Measurements from ENCODE around the gene CARD14. TPM values are rescaled to one million over a fixed set of nuclear protein-coding genes. Genes with fewer than 3 reads are reported as not detected.
"Not testable (repeated sequence)": the region's sequence is repeated elsewhere in the genome, so short reads cannot be mapped to it uniquely, and the experiment has no call there.

The CARD14 gene
- total RNA-seq, 1 experiment from 2014 or later, result 0.52 TPM

DNA sequence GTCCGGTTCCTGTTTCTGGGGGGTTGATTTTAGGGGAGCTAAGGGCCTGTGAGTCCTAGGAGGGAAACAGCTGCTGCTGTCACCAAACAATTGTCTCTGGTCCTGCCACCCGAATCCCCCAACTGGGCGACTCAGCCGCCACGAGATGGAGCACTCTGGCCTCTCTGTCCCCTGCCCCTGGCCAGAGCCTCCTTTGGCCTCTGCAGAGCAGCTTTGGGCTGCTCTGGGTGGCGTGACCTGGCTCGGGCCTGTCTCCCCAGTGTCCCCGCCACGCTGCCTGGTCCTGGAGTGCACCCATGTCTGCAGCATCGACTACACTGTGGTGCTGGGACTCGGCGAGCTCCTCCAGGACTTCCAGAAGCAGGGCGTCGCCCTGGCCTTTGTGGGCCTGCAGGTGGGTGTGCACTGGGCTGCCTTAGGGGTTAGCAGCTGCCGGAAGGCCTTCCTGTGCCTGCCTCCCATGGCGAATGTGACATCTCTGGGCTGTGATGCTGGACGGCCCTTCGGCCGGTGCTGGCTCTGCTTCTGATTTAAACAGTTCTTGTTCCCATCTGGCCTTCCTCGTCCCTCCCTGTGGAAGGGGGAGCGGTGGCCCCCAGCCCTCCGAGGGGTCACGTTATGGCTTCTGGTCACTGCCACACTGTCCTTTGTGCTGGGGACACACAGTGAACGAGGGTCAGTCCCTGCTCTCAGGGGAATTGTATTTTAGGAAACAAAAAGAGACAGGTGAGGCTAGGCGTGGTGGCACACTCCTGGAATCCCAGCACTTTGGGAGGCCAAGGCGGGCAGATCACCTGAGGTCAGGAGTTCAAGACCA, 79.3 kb downstream of the CARD14 start:
- DNase-seq (ENCODE audit: low spot score), result no peak

DNA sequence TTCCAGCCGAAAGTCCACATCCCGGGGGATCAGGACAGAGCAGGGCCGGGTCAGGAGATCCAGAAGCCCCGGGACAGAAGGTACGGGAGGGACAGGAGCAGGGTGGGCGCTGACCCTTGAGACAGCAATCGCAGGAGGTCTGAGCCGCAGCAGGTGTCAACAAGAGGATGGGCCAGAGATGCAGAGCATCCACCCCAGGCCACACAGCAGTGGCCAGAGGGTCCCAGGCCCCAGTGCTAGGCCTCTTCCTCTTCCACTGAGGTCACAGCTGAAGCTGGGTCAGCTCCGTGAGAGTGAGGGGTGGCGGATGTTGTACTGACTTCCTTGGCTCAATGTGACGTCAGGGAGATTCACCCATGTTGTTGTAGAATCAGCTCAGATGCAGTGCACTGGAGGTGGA, 82.1 kb downstream of the CARD14 start:
- no peak for DNase-seq (ENCODE audit: low spot score)

GRCh38 chr17:80252871-80253270, 83.0 kb downstream of the CARD14 start:
- DNase-seq (ENCODE audit: low spot score), result no peak

- DNase-seq (ENCODE audit: low spot score), result no peak
These were observed 84.0 kb downstream of the CARD14 start for GRCh38 chr17:80253631-80254395.

DNA sequence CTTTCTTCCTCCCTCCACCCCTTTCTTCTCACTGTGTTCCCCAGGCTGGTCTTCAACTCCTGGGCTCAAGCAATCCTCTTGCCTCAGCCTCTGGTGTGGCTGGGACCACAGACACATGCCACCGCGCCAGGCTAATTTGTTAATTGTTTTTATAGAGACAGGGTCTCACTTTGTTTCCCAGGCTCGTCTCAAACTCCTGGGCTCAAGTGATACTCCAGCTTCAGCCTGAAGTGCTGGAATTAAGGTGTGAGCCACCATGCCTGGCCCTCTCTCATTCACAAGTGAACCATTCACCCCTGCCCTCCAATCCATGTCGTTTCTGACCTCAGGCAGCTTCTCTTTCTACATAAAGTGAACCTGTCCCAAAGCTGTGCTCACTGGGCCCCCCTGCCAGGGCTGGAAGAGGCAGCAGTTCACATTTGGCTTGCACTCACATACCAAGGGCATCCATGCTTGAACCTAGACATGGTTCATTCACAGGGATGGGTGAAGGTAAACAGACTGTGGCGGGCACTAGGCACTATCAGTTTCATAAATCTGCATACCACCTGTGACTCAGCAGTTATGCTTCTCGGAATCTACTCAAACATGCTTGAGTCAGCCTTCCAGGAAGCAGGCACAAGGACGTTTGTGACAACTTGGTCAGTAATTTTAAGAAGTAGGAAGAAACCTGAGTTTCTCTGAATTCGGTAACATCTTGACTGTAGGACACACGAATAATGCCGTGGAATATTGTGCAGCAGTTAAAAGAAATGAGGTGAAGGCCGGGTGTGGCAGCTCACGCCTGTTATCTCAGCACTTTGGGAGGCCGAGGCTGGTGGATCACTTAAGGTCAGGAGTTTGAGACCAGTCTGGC, 84.8 kb downstream of the CARD14 start:
- peak; percentile 95 for DNase-seq (ENCODE audit: low spot score)

GRCh38 chr17:80256034-80256350, 86.2 kb downstream of the CARD14 start:
- no peak for DNase-seq (ENCODE audit: low spot score)

DNA sequence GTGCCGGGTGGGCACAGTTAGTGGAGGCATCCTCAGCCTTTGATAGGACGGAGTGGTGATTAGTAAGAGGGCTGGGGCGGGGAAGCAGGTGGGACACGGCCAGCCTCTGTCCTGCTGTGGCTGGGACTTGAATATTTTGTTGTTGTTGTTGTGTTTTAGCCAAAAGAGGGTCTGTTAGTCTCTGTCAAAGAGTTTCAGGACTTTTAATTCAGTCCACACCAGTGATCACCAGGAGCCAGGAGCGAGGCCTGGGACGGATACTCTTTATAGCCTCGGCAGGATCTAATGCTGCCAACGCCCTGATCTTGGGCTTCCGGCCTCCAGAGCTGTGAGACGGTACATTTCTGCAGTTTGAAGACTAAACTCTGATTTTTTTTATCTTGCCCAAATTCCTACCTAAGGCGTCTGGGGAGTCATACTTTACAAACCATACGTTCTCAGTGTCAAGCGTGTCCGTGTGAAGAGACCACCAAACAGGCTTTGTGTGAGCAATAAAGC, 87.9 kb downstream of the CARD14 start:
- DNase-seq (ENCODE audit: low spot score), result no peak

DNA sequence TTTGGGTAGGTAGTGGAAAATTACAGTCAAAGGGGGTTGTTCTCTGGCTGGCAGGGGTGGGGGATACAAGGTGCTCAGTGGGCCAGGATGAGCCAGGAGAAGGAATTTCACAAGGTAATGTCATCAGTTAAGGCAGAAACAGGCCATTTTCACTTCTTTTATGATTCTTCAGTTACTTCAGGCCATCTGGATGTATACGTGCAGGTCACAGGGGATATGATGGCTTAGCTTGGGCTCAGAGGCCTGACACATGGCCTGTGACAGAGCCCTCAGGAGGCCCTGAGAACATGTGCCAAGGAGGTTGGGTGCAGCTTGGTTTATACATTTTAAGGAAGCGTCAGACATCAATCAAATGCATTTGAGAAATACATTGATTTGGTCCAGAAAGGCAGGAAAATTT, 88.5 kb downstream of the CARD14 start:
- DNase-seq (ENCODE audit: low spot score), result not testable (repeated sequence)

Other genes starting within 250 kb of the CARD14 start
- gene TBC1D16, start 134.2 kb upstream of the CARD14 start, total RNA-seq (2014; rRNA removed; shearing (Covaris generic)), result 29.8 and 31.7 TPM in 2 replicates
- gene CCDC40, start 133.4 kb upstream of the CARD14 start, total RNA-seq (2014; rRNA removed; shearing (Covaris generic)), result 0.59 and 1.1 TPM in 2 replicates
- gene GAA, start 68.4 kb upstream of the CARD14 start, total RNA-seq (2014; rRNA removed; shearing (Covaris generic)), result 81.7 and 84.8 TPM in 2 replicates
- 157 and 184 TPM in 2 replicates for gene EIF4A3, start 22.9 kb upstream of the CARD14 start, total RNA-seq (2014; rRNA removed; shearing (Covaris generic))
- gene SGSH, start 50.3 kb downstream of the CARD14 start, total RNA-seq (2014; rRNA removed; shearing (Covaris generic)), result 13.9 and 16.5 TPM in 2 replicates
- 6.4 and 6.9 TPM in 2 replicates for gene SLC26A11, start 50.4 kb downstream of the CARD14 start, total RNA-seq (2014; rRNA removed; shearing (Covaris generic))
- gene RNF213, start 90.8 kb downstream of the CARD14 start, total RNA-seq (2014; rRNA removed; shearing (Covaris generic)), result 63.3 and 66.2 TPM in 2 replicates
- 19.9 and 60.1 TPM in 2 replicates for gene ENDOV, start 245.1 kb downstream of the CARD14 start, total RNA-seq (2014; rRNA removed; shearing (Covaris generic))